Neutrophil (primary cell): ENCODE data around the gene TMEM116.

ENCODE experiments used
- H3K27ac ChIP-seq: fragments of 200-600 bp; sonication (generic); 2 replicates; pipeline ENCODE4 v1.5.1; 2016; ENCODE audit warnings: mild to moderate bottlenecking, moderate library complexity
- H3K27me3 ChIP-seq: fragments of 200-600 bp; sonication (generic); 2 replicates; pipeline ENCODE4 v1.6.0; 2016; ENCODE audit warnings: mild to moderate bottlenecking
- H3K36me3 ChIP-seq: fragments of 200-600 bp; sonication (generic); 2 replicates; pipeline ENCODE4 v1.5.1; 2017
- H3K4me1 ChIP-seq, 2 experiments: fragments of 200-600 bp in 1 of 2; sonication (generic) in 1 of 2; 1 replicate in 1 of 2; 2 replicates in 1 of 2; pipeline versions ENCODE4 v1.5.1 to v1.6.1; 2013 to 2016; ENCODE audit warnings: low read depth in 1 of 2, low read length in 1 of 2, mild to moderate bottlenecking in 1 of 2, moderate library complexity in 1 of 2; ENCODE audit not compliant: control insufficient read depth in 1 of 2, insufficient read depth in 1 of 2
- H3K4me3 ChIP-seq, 2 experiments: fragments of 200-600 bp in 1 of 2; sonication (generic) in 1 of 2; 1 replicate in 1 of 2; 2 replicates in 1 of 2; pipeline ENCODE4 v1.5.1; 2013 to 2016; ENCODE audit warnings: low read depth in 1 of 2, low read length in 1 of 2, mild to moderate bottlenecking in 1 of 2, moderate library complexity in 1 of 2
- H3K9me3 ChIP-seq: fragments of 200-600 bp; sonication (generic); 2 replicates; pipeline ENCODE4 v1.5.1; 2016
- CTCF ChIP-seq: fragments of 200-600 bp; sonication (generic); IDR thresholded peaks from 2 replicates; pipeline ENCODE4 v1.5.1; 2016; ENCODE audit warnings: antibody characterized with exemption

The TMEM116 gene

GRCh38 chr12:111926631-111927030 is 86.3 kb downstream of the TMEM116 start:
- TF ChIP-seq CTCF, result no peak
- no peak overlapping the region for H3K27ac ChIP-seq
- H3K9me3 ChIP-seq, result no peaks in the 10 kb centered on the region
- H3K4me1 ChIP-seq, result no peaks in the 10 kb centered on the region
- H3K27me3 ChIP-seq, result no peaks in the 10 kb centered on the region
- H3K4me3 ChIP-seq, result no peak overlapping the region
- no peaks in the 10 kb centered on the region for H3K36me3 ChIP-seq

- no peak for TF ChIP-seq CTCF
- Histone ChIP-seq H3K4me3 (no peak overlapping the region), H3K27ac (no peak overlapping the region), H3K4me1 (no peaks in the 10 kb centered on the region), H3K27me3 (no peaks in the 10 kb centered on the region), H3K36me3 (no peaks in the 10 kb centered on the region), H3K9me3 (no peaks in the 10 kb centered on the region)
Observed at GRCh38 chr12:111925171-111925570, 87.8 kb downstream of the TMEM116 start.

GRCh38 chr12:111907740-111908139 is 105.2 kb downstream of the TMEM116 start:
- Histone ChIP-seq H3K4me1 (no peaks in the 10 kb centered on the region), H3K27me3 (no peaks in the 10 kb centered on the region), H3K4me3 (no peak overlapping the region), H3K27ac (no peak overlapping the region), H3K9me3 (no peaks in the 10 kb centered on the region), H3K36me3 (no peaks in the 10 kb centered on the region)
- TF ChIP-seq CTCF, result no peak

- no peaks in the 10 kb centered on the region for H3K27me3 ChIP-seq
- TF ChIP-seq CTCF, result no peak
- no peak overlapping the region for H3K4me3 ChIP-seq
- H3K36me3 ChIP-seq, result no peaks in the 10 kb centered on the region
- no peaks in the 10 kb centered on the region for H3K9me3 ChIP-seq
- no peaks in the 10 kb centered on the region for H3K4me1 ChIP-seq
- H3K27ac ChIP-seq, result no peak overlapping the region
Observed at GRCh38 chr12:111905502-111905901, 107.5 kb downstream of the TMEM116 start.

DNA sequence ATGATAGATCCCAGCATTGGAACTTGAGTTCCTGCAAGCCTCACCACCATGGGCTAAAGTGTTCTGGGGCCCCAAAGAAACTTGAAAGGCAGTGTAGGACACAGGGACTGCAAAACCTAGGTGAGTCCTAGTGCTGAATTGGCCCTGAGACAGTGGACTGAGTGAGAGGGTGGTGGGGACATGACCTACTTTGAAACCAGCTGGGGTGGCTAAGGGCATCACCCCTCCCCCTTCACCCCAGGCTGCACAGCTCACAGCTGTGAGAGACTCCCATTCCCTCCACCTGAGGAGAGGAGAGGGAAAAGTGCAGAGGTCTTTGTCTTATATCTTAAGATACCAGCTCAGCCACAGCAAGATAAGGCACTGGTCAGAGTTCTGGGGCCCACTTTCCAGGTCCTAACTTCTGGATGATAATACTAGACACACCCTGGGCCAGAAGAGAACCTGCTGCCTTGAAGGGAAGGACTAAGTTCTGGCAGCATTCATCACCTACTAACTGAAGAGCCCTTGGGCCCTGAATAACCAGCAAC is 108.5 kb downstream of the TMEM116 start:
- no peaks in the 10 kb centered on the region for H3K36me3 ChIP-seq
- no peaks in the 10 kb centered on the region for H3K4me1 ChIP-seq

More for the DNA sequence above, 108.5 kb downstream of the TMEM116 start:
- no peak for TF ChIP-seq CTCF
- no peak overlapping the region for H3K4me3 ChIP-seq
- H3K27me3 ChIP-seq, result no peaks in the 10 kb centered on the region
- H3K9me3 ChIP-seq, result no peaks in the 10 kb centered on the region
- no peak overlapping the region for H3K27ac ChIP-seq
